Endodermal cell (in vitro differentiated cells): ENCODE measurements around the gene ATP1A2. TPM values are rescaled to one million over a fixed set of nuclear protein-coding genes. Genes with fewer than 3 reads are reported as not detected.

Experiments used
- DNase-seq: peaks from one replicate; pipeline ENCODE4 v3.0.0-alpha.2; 2017
- H3K27ac ChIP-seq: 2 replicates; pipeline ENCODE4 v1.5.1; 2013; ENCODE audit warnings: mild to moderate bottlenecking, low read depth, low read length, moderate library complexity
- H3K27me3 ChIP-seq: 2 replicates; pipeline ENCODE4 v1.6.1; 2013; ENCODE audit warnings: mild to moderate bottlenecking, low read length, moderate library complexity; ENCODE audit not compliant: insufficient read depth, control insufficient read depth, poor library complexity, severe bottlenecking
- H3K36me3 ChIP-seq: 2 replicates; pipeline ENCODE4 v1.7.0; 2013; ENCODE audit warnings: mild to moderate bottlenecking, low read length, moderate library complexity; ENCODE audit not compliant: control insufficient read depth, insufficient read depth
- H3K4me1 ChIP-seq: one replicate; pipeline ENCODE4 v1.7.0; 2013; ENCODE audit warnings: low read length; ENCODE audit not compliant: control insufficient read depth, insufficient read depth
- H3K4me3 ChIP-seq: 2 replicates; pipeline ENCODE4 v1.5.1; 2013; ENCODE audit warnings: mild to moderate bottlenecking, low read length, moderate library complexity
- H3K9ac ChIP-seq: 2 replicates; pipeline ENCODE4 v1.6.1; 2013; ENCODE audit warnings: mild to moderate bottlenecking, low read length, moderate library complexity; ENCODE audit not compliant: poor library complexity, severe bottlenecking; ENCODE audit errors: extremely low read depth
- H3K9me3 ChIP-seq: 2 replicates; pipeline ENCODE4 v1.6.1; 2013; ENCODE audit warnings: mild to moderate bottlenecking, low read length, moderate library complexity; ENCODE audit not compliant: control insufficient read depth
- H3K27ac Mint-ChIP-seq: 2 replicates; pipeline ENCODE4 v1.8.0; 2020; ENCODE audit warnings: mixed read lengths
- H3K27me3 Mint-ChIP-seq: 2 replicates; pipeline ENCODE4 v1.8.0; 2021; ENCODE audit warnings: mild to moderate bottlenecking, mixed read lengths; ENCODE audit not compliant: insufficient read depth
- H3K36me3 Mint-ChIP-seq: 2 replicates; pipeline ENCODE4 v1.8.0; 2020; ENCODE audit warnings: low read depth, mixed read lengths
- H3K4me1 Mint-ChIP-seq: 2 replicates; pipeline ENCODE4 v1.8.0; 2020; ENCODE audit warnings: mixed read lengths
- H3K4me3 Mint-ChIP-seq: 2 replicates; pipeline ENCODE4 v1.8.0; 2020; ENCODE audit warnings: mild to moderate bottlenecking, moderate library complexity, mixed read lengths
- H3K9me3 Mint-ChIP-seq: 2 replicates; pipeline ENCODE4 v1.8.0; 2020; ENCODE audit warnings: mild to moderate bottlenecking, mixed read lengths
- WGBS, 2 experiments: methylation state at CpG; one replicate each; pipeline versions ENCODE4 v1.1.5 to v1.1.7; 2013; ENCODE audit warnings: missing lambda C conversion rate in 2 of 2, mixed read lengths in 1 of 2; ENCODE audit not compliant: insufficient coverage in 1 of 2, insufficient read length in 1 of 2; 5-methylcytosine and 5-hydroxymethylcytosine counted together
- total RNA-seq, 2 donors: library from RNA; stranded (reverse); fragmentation: NEBNext Ultra II Directional in 1 of 2; extraction: Animal tissue kit (Norgen Biotek cat#: 25700) in 1 of 2; gene quantifications; 2 replicates in 1 of 2; 3 replicates in 1 of 2; pipeline ENCODE4 v1.2.1, GENCODE V29; 2021
- TF ChIP-seq, protein P1 (sequence below): fragments of 200-600 bp; sonication (generic); conservative IDR thresholded peaks from 2 replicates; pipeline ENCODE4 v1.5.0; 2021; ENCODE audit warnings: antibody characterized with exemption, mild to moderate bottlenecking

ATP1A2 gene
- total RNA-seq, 2 donors from 2014 or later = 3.0 to 3.2 TPM

DNA sequence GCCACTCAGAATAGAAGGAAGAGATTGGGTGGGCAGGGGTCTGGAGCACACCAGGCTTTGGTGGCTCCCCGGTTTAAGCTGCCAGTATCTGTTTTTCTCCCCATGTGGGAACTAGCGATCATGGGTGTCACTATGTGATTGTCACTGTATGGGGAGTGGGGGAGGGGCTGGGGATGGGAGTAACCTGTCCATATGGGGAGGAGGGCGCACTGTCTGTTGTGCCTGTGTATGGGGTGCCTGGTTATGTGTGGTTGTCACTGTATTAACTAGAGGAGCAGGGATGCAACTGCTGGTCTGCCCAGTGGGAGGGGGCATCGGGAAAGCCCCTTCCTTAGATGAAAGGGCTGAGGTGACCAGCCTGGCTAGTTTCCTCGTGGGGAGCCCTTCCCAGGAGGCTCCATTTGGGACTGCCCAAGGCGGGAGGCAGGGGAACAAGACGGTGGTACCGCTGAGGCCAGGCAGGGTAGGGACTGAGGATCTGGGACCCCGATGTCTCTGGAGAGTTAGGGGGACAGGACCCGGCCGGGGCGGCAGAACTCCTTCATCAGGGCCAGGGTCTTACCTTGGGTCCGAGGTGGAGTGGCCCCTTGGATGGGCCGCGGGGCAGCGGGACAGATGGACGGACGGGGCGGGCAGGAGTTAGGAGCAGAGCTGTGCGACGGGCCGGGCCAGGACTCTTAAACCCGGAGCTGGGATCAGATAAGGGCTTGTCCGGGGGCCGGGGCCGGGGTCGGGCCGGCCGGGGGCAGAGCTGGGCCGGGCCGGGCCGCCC lies 45.9 kb upstream of the ATP1A2 start, which contains the start of gene KCNJ10:
Gene KCNJ10, minus strand, starts transcription at position 701 of the 772 bp plus-strand sequence. CDS start 27,628 bp downstream, outside the sequence.
- H3K36me3 ChIP-seq = no peaks in the 10 kb centered on the region
- H3K4me1 Mint-ChIP-seq = peaks cover 20% of the 10 kb centered on the region
- peaks cover 35% of the 10 kb centered on the region for H3K27me3 ChIP-seq
- peaks cover 12% of the 10 kb centered on the region for H3K4me1 ChIP-seq
- no peak within 1 kb of the TSS for H3K27ac Mint-ChIP-seq
- no peaks in the 10 kb centered on the region for H3K9me3 ChIP-seq
- no peaks in the 10 kb centered on the region for H3K36me3 Mint-ChIP-seq
- H3K9me3 Mint-ChIP-seq = no peaks in the 10 kb centered on the region
- TF ChIP-seq, protein P1, sequence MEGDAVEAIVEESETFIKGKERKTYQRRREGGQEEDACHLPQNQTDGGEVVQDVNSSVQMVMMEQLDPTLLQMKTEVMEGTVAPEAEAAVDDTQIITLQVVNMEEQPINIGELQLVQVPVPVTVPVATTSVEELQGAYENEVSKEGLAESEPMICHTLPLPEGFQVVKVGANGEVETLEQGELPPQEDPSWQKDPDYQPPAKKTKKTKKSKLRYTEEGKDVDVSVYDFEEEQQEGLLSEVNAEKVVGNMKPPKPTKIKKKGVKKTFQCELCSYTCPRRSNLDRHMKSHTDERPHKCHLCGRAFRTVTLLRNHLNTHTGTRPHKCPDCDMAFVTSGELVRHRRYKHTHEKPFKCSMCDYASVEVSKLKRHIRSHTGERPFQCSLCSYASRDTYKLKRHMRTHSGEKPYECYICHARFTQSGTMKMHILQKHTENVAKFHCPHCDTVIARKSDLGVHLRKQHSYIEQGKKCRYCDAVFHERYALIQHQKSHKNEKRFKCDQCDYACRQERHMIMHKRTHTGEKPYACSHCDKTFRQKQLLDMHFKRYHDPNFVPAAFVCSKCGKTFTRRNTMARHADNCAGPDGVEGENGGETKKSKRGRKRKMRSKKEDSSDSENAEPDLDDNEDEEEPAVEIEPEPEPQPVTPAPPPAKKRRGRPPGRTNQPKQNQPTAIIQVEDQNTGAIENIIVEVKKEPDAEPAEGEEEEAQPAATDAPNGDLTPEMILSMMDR = no peak
- peaks cover 70% of the 10 kb centered on the region for H3K27me3 Mint-ChIP-seq
- WGBS, 2 experiments = 17 to 54% methylated on average over 8 to 32 of the region's 32 CpGs
- no peak for DNase-seq
- H3K4me3 ChIP-seq = peak within 1 kb of the TSS; percentile 79
- peak within 1 kb of the TSS; percentile 69 for H3K4me3 Mint-ChIP-seq
- H3K9ac ChIP-seq = peak within 1 kb of the TSS; percentile 3
- H3K27ac ChIP-seq = no peak within 1 kb of the TSS

DNA sequence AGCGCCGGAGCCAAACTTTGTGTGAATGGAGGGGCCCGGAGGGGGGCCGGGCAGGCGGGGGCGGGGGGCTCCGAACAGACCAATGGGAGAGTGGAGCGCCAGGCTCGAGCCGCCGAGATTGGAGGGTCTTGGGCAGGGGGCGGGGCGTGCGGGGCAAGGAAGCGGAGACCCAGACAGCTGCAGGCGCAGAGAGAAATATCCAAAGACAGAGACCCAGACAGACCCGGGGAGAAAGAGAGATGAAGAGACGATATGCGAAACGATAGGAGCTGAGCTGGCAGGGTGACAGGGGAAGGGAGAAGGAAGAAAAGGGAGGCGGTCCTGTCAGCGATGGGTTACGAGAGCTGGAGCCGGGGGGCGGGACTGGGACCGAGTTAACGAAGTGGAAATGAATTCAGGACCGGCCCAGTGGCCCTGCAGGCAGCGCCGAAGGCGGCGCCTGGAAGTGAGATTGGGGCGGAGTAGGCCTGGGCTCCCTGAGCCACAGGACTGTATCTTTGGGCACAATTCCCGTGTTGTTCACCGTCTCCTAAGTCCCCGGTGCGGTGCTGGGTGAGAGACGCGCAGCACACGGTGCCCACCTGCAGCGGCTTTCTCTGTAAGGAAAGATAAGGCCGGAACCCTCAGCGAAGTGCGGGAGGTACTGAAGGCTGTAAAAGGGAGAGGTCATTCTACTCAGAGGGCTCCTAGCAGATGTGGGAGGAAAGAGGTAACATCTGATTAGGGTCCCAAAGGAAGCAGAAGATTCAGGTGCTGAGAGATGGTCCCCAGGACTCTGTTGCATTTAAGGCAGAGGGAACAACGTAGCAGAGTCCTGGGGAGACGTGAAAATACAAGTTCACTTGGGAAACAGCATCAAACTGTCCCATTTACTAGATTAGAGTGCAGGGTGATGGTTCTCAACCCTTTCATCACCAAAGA lies 45.1 kb upstream of the ATP1A2 start:
- 3 to 4% methylated on average over 21 to 46 of the region's 46 CpGs for WGBS, 2 experiments
- Mint-ChIP-seq H3K36me3 (no peaks in the 10 kb centered on the region), H3K4me1 (peaks cover 20% of the 10 kb centered on the region), H3K27ac (no peak overlapping the region), H3K4me3 (peak overlapping the region; percentile 69), H3K27me3 (peaks cover 74% of the 10 kb centered on the region), H3K9me3 (no peaks in the 10 kb centered on the region)
- Histone ChIP-seq H3K36me3 (no peaks in the 10 kb centered on the region), H3K27me3 (peaks cover 44% of the 10 kb centered on the region), H3K9me3 (no peaks in the 10 kb centered on the region), H3K4me3 (peak overlapping the region; percentile 79), H3K27ac (no peak overlapping the region), H3K4me1 (peaks cover 12% of the 10 kb centered on the region), H3K9ac (peak overlapping the region; percentile 3)
- DNase-seq = peak; percentile 97
- TF ChIP-seq, protein P1 = no peak

DNA sequence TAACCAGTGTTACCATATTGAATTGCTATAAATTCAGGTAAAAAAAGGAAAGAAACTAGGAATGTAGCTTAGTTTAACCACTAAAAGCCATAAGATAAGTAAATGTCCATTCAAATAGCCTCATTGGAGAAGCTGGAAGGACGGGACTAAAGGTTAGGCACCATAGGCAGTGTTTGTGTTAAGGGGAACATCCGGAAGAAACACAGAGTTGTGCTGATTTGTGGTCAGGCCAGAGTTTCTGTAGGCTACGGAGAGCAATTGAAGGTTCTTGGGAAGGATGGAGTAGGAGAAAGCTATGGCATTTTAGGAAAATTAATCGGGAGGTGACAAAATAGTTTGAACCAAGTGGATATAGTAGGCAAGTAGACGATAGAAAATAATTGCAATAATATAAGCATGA lies 44.3 kb upstream of the ATP1A2 start:
- Histone ChIP-seq H3K36me3 (no peaks in the 10 kb centered on the region), H3K9me3 (no peaks in the 10 kb centered on the region), H3K27ac (no peak overlapping the region), H3K4me1 (peaks cover 12% of the 10 kb centered on the region), H3K27me3 (peaks cover 50% of the 10 kb centered on the region), H3K9ac (no peak overlapping the region), H3K4me3 (peak overlapping the region; percentile 79)
- Mint-ChIP-seq H3K4me1 (peaks cover 20% of the 10 kb centered on the region), H3K4me3 (no peak overlapping the region), H3K27me3 (peaks cover 75% of the 10 kb centered on the region), H3K36me3 (no peaks in the 10 kb centered on the region), H3K9me3 (no peaks in the 10 kb centered on the region), H3K27ac (no peak overlapping the region)
- no peak for DNase-seq
- TF ChIP-seq, protein P1 = no peak
- 93% methylated on average over 5 of the region's 5 CpGs for WGBS, 2 experiments
